ENCODE data around the gene CEP128.

CEP128 gene

GRCh38 chr14:80784820-80785219 lies 156.7 kb downstream of the CEP128 start:
- no peak for TF ChIP-seq CTCF (IDR thresholded peaks at IDR 0.05; ENCODE audit: borderline replicate concordance, insufficient read depth, low read depth, low read length)
- H3K4me3 ChIP-seq (ENCODE audit: low read depth, low read length) = no peak overlapping the region

GRCh38 chr14:80781972-80782367 lies 159.6 kb downstream of the CEP128 start:
- TF ChIP-seq CTCF (IDR thresholded peaks at IDR 0.05; ENCODE audit: borderline replicate concordance, insufficient read depth, low read depth, low read length) = no peak
- no peak overlapping the region for H3K4me3 ChIP-seq (ENCODE audit: low read depth, low read length)

GRCh38 chr14:80780500-80780899 lies 161.0 kb downstream of the CEP128 start:
- TF ChIP-seq CTCF (IDR thresholded peaks at IDR 0.05; ENCODE audit: borderline replicate concordance, insufficient read depth, low read depth, low read length) = no peak
- no peak overlapping the region for H3K4me3 ChIP-seq (ENCODE audit: low read depth, low read length)

- no peak for TF ChIP-seq CTCF (IDR thresholded peaks at IDR 0.05; ENCODE audit: borderline replicate concordance, insufficient read depth, low read depth, low read length)
- no peak overlapping the region for H3K4me3 ChIP-seq (ENCODE audit: low read depth, low read length)
Observed at GRCh38 chr14:80776657-80777056, 164.9 kb downstream of the CEP128 start.

- TF ChIP-seq CTCF (IDR thresholded peaks at IDR 0.05; ENCODE audit: borderline replicate concordance, insufficient read depth, low read depth, low read length) = no peak
- no peak overlapping the region for H3K4me3 ChIP-seq (ENCODE audit: low read depth, low read length)
Observed at GRCh38 chr14:80776186-80776585, 165.4 kb downstream of the CEP128 start.

- no peak for TF ChIP-seq CTCF (IDR thresholded peaks at IDR 0.05; ENCODE audit: borderline replicate concordance, insufficient read depth, low read depth, low read length)
- H3K4me3 ChIP-seq (ENCODE audit: low read depth, low read length) = no peak overlapping the region
Observed at GRCh38 chr14:80772504-80772903, 169.0 kb downstream of the CEP128 start.

GRCh38 chr14:80771201-80771600 lies 170.3 kb downstream of the CEP128 start:
- H3K4me3 ChIP-seq (ENCODE audit: low read depth, low read length) = no peak overlapping the region
- TF ChIP-seq CTCF (IDR thresholded peaks at IDR 0.05; ENCODE audit: borderline replicate concordance, insufficient read depth, low read depth, low read length) = no peak
